A549 treated with GW870086 at 1 μM for 4 hours (cell line): ENCODE results near the gene RPL29. TPM values are rescaled to one million over a fixed set of nuclear protein-coding genes. Genes with fewer than 3 reads are reported as not detected.

ENCODE experiments used
- total RNA-seq: library from RNA; stranded (reverse); fragments of 200-300 nt; extraction: Qiagen RNA extraction; gene quantifications from 5 replicates; pipeline ENCODE4 v1.2.3, GENCODE V29; 2022; ENCODE audit warnings: low read depth

RPL29 gene
- 1,309 to 1,553 TPM (median 1,319 TPM) in 5 replicates for total RNA-seq

DNA sequence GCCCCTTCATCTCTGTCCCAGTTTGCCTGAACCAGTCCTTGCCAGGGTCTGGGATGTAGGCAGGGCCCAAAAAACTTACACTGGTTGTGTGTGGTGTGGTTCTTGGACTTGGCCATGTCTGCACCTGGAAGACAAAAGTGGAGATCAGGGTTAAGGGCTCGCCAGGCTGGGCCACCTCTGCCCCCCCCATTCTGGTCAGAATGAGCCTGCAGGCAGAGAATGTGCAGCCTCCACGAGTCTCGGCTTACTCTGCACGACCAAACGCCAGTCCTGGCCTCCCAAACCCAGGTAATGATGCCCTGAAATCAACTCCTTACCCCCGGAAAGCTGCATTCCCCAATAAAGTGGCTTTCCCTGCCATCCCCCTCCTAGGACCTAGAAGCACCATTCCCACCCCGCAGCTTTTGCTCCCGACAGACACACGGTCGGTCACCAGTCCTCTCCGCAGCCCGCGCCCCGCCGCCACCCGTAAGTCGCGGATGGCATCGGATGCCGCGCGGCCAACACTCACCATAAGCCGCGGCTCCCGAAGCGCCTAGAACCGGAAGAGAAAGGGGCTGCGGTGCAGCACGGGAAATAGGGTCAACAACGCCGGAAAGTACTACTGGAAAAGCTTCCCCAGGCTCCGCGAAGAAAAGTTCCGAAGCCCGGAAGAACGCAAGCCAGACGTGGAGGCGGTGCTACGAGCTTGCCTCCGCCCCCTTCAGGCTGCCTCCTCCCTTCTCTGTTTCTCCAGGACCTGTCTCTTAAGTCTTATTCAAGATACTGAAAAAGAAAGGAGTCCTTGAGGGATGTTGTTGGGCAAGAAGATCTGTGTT lies at the start of gene RPL29:
Gene RPL29, minus strand, starts transcription at position 550 of the 818 bp plus-strand sequence. Its CDS starts 434 bp downstream, at position 116.

DNA sequence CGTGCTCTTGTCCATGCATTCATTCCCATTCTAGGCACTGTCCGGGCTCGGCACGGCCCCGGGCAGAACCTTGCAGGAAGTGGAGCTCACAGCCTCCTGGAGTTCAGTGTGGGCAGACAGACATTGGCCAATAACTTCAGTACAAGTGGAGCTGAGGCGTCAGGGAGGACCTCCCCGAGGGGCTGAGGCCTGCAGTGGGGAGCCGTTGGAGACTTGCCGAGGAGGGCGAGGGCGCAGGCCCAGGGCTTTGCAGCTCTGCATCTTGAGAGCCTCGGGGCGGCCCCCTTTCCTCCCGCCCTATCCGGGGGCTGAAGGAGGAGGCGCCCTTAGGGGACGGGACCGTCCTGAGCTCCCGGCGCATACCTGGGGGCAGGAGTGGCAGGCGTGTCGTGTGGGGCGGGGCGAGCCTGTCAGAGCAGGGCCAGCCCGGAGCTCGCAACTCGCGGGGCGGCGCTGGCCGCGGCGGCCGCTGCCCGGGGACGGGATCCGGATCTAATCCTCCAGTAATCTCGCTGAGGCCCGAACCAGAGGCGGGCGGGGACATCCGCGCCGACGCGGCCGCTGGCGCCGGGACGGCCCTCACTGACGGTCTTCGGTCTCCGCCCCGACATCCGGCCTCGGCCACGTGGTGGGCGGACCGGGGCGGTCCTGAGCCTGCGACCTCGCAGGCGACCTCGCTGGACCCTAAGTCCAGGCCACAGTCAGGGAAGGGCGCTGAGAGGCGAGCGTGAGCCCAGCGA lies 12.7 kb downstream of the RPL29 start, which contains the start of gene ACY1:
Gene ACY1, plus strand, starts transcription at position 698 of the 740 bp plus-strand sequence. CDS start 530 bp downstream, outside the sequence.

DNA sequence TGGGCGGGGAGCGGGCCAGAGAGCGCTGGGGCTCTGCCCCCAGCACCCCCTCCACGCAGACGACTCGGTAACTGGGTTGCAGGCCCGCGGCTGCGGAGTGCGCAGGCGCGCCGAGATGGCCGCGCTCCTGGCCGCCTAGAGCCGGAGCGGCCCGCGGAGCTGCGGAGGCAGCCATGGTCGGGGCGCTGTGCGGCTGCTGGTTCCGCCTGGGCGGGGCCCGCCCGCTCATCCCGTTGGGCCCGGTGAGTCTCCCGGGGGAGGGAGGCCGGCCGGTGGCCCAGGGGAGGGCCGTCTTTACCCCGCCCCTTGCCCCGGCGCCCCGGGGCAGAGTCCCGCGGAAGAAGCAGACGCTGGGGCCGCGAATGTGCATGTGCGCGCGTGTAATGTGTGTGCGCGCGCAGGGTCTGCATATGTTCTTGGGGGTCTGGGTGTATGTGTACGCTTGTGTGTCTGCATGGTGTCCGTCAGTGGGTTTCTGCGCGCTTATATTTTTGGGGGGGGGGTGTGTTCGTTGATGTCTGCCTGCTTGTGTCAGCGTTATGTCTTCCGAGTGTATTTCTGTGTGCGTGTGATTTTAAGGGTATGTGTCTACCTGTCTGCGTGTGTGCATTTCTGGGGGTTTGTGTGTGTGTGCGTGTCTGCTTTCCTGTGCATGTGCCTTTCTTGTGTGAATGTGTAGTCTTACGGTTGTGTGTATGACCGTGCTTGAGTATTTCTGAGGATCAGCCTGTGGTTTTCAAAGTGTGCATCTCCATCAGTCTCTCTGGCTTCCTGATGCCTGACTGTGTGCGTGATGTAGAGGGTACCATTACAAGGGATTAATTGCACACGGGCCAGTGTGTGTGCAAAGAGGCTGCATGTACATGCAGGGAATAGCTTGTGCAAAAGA lies 20.5 kb downstream of the RPL29 start, which contains the start of gene ABHD14A:
Gene ABHD14A, plus strand, starts transcription at position 102 of the 889 bp plus-strand sequence. Its CDS starts 72 bp downstream, at position 174.

DNA sequence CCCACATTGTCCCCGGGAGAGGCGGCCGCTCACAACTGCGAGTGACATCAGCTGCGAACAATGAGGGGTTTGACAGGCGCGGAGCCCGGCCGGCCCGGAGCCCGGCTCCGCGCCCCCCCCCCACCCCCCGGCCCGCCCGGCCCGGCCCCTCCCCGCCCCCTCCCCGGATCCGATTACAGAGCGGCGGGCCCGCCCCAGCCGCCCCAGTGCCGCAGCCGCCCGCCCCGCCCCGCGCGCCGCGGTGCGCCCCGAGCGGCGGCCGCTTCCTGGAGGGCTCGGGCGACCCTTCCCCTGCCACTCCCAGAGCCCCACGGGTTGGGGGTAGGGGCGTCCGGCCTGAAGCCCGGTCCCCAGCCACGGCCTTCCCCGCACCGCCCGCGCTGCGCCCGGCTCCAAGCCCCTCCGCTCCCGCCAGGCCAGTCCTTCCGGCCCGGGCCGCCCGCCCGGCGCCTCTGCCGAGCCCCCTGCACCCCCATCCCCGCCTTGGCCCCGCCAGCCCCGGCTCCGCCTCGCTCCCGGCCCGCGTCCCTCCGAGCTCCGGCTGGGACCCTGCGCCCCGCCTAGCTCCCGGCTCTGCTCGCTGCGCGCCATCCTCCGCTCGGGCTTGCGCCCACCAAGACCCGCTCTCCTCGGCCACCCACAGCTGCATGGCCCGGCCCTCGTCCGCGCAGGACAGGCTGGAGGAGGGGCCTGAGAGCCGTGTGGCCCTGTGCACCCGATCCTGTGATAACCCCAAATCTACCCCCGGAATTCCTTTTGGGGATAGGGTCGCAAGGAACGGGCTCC lies 28.1 kb downstream of the RPL29 start, which contains the start of gene PCBP4:
Gene PCBP4, minus strand, starts transcription at position 71 of the 786 bp plus-strand sequence. CDS start 6,214 bp downstream, outside the sequence.

DNA sequence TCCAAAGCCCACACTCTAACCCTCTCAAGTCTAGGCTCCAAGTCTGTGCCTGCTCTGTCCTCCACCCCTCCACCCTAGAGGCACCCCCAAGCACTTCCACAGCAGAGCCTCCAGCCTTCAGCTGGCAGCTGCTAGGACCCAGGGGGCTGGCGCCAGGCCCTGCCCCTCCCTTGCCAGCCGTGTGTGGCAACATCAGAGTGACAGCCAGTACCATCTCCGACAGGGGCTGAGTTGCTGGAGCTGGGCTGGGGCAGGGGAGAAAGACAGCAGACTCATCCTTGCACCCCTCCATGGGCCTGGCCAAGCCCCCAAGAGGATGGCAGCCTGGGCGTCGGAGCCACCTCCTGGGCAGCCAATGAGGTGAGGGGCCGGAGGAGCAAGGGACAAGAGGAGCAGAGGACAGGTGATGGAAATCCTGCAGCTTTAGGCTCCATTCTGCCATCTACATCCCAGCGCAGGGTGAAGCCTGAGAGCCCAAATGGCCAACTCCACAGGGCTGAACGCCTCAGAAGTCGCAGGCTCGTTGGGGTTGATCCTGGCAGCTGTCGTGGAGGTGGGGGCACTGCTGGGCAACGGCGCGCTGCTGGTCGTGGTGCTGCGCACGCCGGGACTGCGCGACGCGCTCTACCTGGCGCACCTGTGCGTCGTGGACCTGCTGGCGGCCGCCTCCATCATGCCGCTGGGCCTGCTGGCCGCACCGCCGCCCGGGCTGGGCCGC lies 40.4 kb downstream of the RPL29 start, which contains the start of gene GPR62:
Gene GPR62, plus strand, starts transcription at position 207 of the 718 bp plus-strand sequence. Its CDS starts 272 bp downstream, at position 479.

Other genes with a start within 250 kb of the RPL29 start
- not detected in 5 replicates for gene IQCF6, start 216.7 kb downstream of the RPL29 start, total RNA-seq
- gene IQCF2, start 134.3 kb downstream of the RPL29 start, total RNA-seq = not detected in 5 replicates
- not detected in 5 replicates for gene IQCF5, start 120.3 kb downstream of the RPL29 start, total RNA-seq
- gene IQCF1, start 92.5 kb downstream of the RPL29 start, total RNA-seq = not detected in 5 replicates
- gene RRP9, start 54.0 kb downstream of the RPL29 start, total RNA-seq = 39.3 to 48.3 TPM (median 43.6 TPM) in 5 replicates
- gene PARP3, start 53.5 kb downstream of the RPL29 start, total RNA-seq = 7.3 to 11.8 TPM (median 9.1 TPM) in 5 replicates
- gene GPR62, start 40.5 kb downstream of the RPL29 start, total RNA-seq = not detected in 5 replicates
- gene PCBP4, start 28.4 kb downstream of the RPL29 start, total RNA-seq = 10.2 to 14.0 TPM (median 12.7 TPM) in 5 replicates
- 25.1 to 33.8 TPM (median 31.8 TPM) in 5 replicates for gene ABHD14B, start 21.8 kb downstream of the RPL29 start, total RNA-seq
- 13.7 to 18.0 TPM (median 15.5 TPM) in 5 replicates for gene ABHD14A, start 20.8 kb downstream of the RPL29 start, total RNA-seq
- gene ACY1, start 12.4 kb downstream of the RPL29 start, total RNA-seq = 22.5 to 29.0 TPM (median 23.4 TPM) in 5 replicates
- 21.2 to 25.0 TPM (median 23.4 TPM) in 5 replicates for gene DUSP7, start 60.7 kb upstream of the RPL29 start, total RNA-seq
- 15.4 to 19.3 TPM (median 17.3 TPM) in 5 replicates for gene POC1A, start 158.5 kb upstream of the RPL29 start, total RNA-seq
- gene ALAS1, start 202.3 kb upstream of the RPL29 start, total RNA-seq = 46.5 to 53.1 TPM (median 49.8 TPM) in 5 replicates
- gene TLR9, start 229.8 kb upstream of the RPL29 start, total RNA-seq = 0.09 TPM in 1 of 5 replicates, not detected in the others
- 64.4 to 75.7 TPM (median 71.1 TPM) in 5 replicates for gene TWF2, start 243.3 kb upstream of the RPL29 start, total RNA-seq
- gene PPM1M, start 249.9 kb upstream of the RPL29 start, total RNA-seq = 4.2 to 4.9 TPM (median 4.3 TPM) in 5 replicates